ENCODE measurements around the gene REEP5. TPM values are rescaled to one million over a fixed set of nuclear protein-coding genes. Genes with fewer than 3 reads are reported as not detected.

The REEP5 gene
- total RNA-seq, 4 donors from 2014 or later, result 74.2 to 90.1 (median 81.9) TPM

GRCh38 chr5:112921026-112921832, 798 bp downstream of the REEP5 start:
- ATAC-seq (ENCODE audit: low FRiP score) (peak; percentile 86), DNase-seq (ENCODE audit: low spot score) (peak; percentile 35)
- TF ChIP-seq CTCF (IDR thresholded peaks at IDR 0.05), result no peak

- DNase-seq (ENCODE audit: low spot score), result no peak
- no peak for TF ChIP-seq CTCF (IDR thresholded peaks at IDR 0.05)
- no peak for ATAC-seq (ENCODE audit: low FRiP score)
Measured at GRCh38 chr5:112919972-112920371, 2.1 kb downstream of the REEP5 start.

GRCh38 chr5:112918679-112919078, 3.3 kb downstream of the REEP5 start:
- DNase-seq (ENCODE audit: low spot score), result no peak
- no peak for ATAC-seq (ENCODE audit: low FRiP score)
- no peak for TF ChIP-seq CTCF (IDR thresholded peaks at IDR 0.05)

- DNase-seq (ENCODE audit: low spot score) (no peak), ATAC-seq (ENCODE audit: low FRiP score) (no peak)
- no peak for TF ChIP-seq CTCF (IDR thresholded peaks at IDR 0.05)
Measured at GRCh38 chr5:112918136-112918535, 3.9 kb downstream of the REEP5 start.

DNA sequence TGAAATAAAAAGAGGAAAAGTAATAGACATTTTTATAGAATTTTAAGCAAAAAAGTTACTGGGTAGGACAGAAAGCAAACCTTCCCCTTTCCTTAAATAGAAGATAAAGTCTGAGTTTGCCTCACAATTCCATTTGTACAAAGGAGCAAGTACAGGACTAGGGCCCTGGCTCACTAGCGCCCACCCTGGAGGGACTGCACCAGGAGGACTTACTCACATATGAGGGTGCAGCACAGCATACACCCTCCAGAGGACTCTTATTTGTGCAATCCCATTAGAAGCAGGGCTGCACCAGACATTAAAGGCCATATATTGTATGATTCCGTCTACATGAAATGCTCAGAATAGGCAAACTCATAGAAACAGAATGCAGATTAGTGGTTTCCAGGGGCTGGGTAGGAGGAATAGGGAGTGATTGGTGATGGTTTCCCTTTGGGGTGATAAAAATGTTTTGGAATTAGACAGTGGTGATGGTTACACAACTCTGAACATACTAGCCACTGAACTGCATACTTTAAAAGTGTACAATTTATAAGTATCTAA, 4.5 kb downstream of the REEP5 start:
- ATAC-seq (ENCODE audit: low FRiP score) (no peak), DNase-seq (ENCODE audit: low spot score) (no peak)
- TF ChIP-seq CTCF (IDR thresholded peaks at IDR 0.05), result no peak

DNA sequence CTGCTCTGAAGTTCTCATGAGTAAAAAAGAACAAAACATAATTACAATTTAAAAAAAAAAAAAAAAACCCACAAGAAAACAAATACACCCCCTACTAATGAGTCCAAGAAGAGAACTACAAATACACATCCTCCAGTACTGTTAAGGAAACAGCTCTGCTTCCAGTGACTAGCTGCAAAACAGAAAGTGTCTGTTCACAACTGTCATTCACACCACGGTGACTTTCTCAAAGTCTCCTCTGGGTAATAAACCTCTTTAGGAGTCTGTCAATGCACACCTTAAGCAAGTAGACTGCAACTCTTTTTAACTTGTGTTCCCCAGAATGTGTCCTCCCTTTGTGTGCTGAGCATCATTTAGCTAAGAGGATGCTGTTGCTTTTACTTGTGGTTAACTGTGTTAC, 6.2 kb downstream of the REEP5 start:
- TF ChIP-seq CTCF (IDR thresholded peaks at IDR 0.05), result no peak
- ATAC-seq (ENCODE audit: low FRiP score) (no peak), DNase-seq (ENCODE audit: low spot score) (no peak)

DNA sequence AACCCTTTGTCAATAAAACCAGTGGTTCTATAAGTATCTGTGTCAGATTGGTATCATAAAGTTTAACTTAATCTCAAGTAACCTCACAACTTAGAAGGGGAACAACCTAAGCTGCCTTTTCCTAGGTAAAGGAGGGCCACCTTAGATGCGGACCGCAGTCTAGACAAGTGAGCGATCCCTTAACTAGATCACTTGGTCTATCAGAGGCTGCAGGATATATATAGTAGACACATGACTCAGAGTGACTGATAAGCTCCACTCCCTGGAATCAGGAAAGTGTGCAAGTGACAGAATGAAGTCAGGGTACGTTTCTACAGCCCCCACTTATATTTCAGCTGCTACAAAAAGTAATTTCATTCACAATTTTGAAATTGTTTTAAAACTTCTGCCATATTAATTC, 7.4 kb downstream of the REEP5 start:
- DNase-seq (ENCODE audit: low spot score) (no peak), ATAC-seq (ENCODE audit: low FRiP score) (no peak)
- no peak for TF ChIP-seq CTCF (IDR thresholded peaks at IDR 0.05)
